ENCODE measurements around the gene CAV1.

CAV1 gene

DNA sequence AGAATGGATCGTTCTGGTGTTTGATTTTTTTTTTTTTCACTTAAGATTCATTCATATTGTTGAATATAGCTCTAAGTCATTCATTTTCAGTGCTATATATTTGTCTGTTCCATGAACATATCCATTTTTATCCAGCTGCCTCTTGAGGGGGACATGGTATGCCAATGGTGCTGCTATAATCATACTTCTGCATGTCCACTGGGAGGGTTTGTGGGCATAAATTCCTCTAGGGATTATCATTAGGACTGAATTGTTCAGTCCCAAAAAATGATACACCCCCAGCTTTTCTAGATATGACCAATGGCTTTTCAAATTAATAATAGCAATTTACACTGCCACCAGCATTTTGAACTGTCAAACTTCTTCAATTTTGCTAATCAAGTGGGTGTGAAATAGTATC lies 41.1 kb downstream of the CAV1 start:
- no peak overlapping the region for H3K4me3 ChIP-seq (ENCODE audit: low read depth, low read length)
- TF ChIP-seq, protein P1, sequence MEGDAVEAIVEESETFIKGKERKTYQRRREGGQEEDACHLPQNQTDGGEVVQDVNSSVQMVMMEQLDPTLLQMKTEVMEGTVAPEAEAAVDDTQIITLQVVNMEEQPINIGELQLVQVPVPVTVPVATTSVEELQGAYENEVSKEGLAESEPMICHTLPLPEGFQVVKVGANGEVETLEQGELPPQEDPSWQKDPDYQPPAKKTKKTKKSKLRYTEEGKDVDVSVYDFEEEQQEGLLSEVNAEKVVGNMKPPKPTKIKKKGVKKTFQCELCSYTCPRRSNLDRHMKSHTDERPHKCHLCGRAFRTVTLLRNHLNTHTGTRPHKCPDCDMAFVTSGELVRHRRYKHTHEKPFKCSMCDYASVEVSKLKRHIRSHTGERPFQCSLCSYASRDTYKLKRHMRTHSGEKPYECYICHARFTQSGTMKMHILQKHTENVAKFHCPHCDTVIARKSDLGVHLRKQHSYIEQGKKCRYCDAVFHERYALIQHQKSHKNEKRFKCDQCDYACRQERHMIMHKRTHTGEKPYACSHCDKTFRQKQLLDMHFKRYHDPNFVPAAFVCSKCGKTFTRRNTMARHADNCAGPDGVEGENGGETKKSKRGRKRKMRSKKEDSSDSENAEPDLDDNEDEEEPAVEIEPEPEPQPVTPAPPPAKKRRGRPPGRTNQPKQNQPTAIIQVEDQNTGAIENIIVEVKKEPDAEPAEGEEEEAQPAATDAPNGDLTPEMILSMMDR (IDR thresholded peaks at IDR 0.05; ENCODE audit: borderline replicate concordance, insufficient read depth, low read depth, low read length) = no peak

DNA sequence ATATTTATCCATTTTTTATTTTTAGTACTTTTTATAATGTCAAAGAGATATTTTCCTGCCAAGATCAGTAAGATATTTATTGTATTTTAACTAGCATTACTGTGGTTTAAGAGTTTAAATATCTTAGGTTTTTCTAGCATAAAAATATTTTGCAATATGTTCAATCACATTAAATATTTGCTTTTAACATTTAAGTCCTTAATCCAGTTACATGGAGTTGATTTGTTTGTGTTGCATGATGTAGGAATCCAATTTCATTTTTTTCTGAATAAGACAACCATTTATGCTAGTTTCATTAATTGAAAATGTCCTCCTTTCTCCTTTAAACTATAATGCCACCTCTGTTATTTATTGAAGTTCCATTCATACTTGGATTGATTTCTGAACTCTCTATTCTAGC lies 41.8 kb downstream of the CAV1 start:
- TF ChIP-seq, protein P1 (IDR thresholded peaks at IDR 0.05; ENCODE audit: borderline replicate concordance, insufficient read depth, low read depth, low read length) = no peak
- no peak overlapping the region for H3K4me3 ChIP-seq (ENCODE audit: low read depth, low read length)

DNA sequence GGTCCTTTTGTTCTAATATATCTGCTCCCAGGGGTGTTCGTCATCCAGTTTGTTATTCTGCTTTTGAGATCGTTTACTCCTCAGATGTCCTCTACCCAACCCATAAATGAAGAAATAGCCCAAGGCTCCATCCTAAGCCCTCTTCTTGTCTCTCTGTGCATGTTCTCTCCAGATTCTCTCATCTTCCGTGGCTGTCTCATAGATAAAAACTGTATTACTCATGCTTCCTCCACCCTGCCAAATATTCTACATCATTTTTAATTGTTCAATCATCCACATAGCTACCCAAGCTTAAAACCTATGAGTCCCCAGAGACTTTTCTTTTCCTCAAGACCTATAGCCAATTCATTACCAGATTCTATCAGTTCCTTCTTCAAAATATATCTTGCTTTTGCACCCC lies 44.9 kb downstream of the CAV1 start:
- no peak overlapping the region for H3K4me3 ChIP-seq (ENCODE audit: low read depth, low read length)
- TF ChIP-seq, protein P1 (IDR thresholded peaks at IDR 0.05; ENCODE audit: borderline replicate concordance, insufficient read depth, low read depth, low read length) = no peak

DNA sequence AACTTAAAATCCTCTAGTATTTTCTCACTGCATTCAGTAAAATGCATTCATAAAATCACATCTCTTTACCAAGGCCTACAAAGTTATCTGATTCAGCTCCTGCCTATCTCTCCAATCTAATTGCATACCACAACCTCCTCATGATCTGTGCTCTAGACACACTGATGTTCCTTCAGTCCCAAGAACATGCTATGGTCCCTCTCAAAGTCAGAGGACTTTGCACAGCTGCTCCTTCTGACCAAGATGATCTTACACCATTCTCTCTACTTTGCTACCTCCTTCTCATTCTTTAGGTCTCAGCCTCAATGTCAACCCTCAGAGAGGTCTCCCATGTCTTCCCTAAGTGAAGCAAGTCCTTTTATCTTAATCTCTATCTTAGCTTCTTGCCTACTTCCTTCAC lies 45.5 kb downstream of the CAV1 start:
- TF ChIP-seq, protein P1 (IDR thresholded peaks at IDR 0.05; ENCODE audit: borderline replicate concordance, insufficient read depth, low read depth, low read length) = no peak

DNA sequence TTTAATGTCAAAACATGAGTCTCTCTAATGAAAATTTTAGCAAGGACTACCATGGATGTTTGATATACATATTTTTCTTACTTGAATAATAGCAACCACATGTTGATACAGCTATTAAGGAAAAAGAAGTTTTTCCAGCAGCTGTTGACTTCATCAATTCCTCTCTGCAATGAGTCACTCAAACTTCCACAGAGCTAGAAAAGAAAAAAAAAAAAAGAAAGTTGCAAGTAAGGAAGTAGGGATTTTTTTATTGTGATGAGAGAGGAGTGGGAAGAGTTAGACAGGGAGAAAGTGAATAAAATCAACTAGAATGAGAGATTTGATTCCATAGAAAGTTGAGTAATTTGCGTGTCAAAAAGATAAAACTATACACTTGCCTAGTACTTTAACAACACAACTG lies 46.2 kb downstream of the CAV1 start:
- TF ChIP-seq, protein P1 (IDR thresholded peaks at IDR 0.05; ENCODE audit: borderline replicate concordance, insufficient read depth, low read depth, low read length) = no peak
- no peak overlapping the region for H3K4me3 ChIP-seq (ENCODE audit: low read depth, low read length)

More for the DNA sequence above, 45.5 kb downstream of the CAV1 start:
- no peak overlapping the region for H3K4me3 ChIP-seq (ENCODE audit: low read depth, low read length)

DNA sequence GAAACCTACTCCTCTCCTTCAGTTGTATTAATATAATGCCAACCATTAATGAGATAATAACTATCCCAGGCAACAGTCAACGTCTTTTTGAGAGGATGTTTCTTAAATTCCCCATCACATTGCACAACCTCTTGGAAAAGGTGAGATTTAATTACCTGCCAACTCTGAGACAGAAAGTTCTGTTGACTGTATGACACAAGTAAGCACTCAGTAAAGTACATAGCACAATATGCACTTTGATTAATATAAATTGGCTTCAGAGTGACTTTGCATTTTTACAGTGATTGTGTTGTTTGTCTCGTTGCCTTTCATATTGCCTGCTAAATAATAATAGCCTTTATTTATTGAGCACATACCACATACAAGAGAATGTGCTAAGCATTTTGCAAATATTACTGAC lies 46.7 kb downstream of the CAV1 start:
- no peak overlapping the region for H3K4me3 ChIP-seq (ENCODE audit: low read depth, low read length)
- TF ChIP-seq, protein P1 (IDR thresholded peaks at IDR 0.05; ENCODE audit: borderline replicate concordance, insufficient read depth, low read depth, low read length) = no peak

DNA sequence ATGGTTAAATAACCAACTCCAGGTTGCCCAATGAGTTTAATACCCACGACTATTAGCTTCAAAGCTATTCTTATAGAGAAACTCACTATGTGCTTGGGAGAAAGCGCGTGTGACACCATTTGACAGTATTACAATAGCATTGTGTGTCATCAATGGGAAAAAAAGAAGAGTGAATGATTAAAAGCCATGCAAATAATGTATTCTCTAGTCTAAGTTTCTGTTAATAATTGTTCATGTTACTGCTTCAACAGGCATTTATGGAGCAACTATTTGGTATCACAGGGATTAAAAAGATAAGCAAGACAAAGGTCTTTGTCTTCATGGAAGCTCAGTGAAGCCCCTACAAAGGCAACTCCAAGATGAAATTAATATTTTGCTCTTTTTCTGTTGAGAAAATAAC lies 47.2 kb downstream of the CAV1 start:
- no peak overlapping the region for H3K4me3 ChIP-seq (ENCODE audit: low read depth, low read length)
- TF ChIP-seq, protein P1 (IDR thresholded peaks at IDR 0.05; ENCODE audit: borderline replicate concordance, insufficient read depth, low read depth, low read length) = no peak
